Activated CD4-positive, CD25-positive, alpha-beta regulatory T cell treated with anti-CD3 and anti-CD28 coated beads, Interleukin-2, amount 50 U/mL, for 72 hours (primary cell): ENCODE results near the gene L3MBTL3.
"Not testable (repeated sequence)": the region's sequence is repeated elsewhere in the genome, so short reads cannot be mapped to it uniquely, and the experiment has no call there.

Experiments used
- DNase-seq: peaks from one replicate; pipeline ENCODE4 v3.0.0; 2021

L3MBTL3 gene

DNA sequence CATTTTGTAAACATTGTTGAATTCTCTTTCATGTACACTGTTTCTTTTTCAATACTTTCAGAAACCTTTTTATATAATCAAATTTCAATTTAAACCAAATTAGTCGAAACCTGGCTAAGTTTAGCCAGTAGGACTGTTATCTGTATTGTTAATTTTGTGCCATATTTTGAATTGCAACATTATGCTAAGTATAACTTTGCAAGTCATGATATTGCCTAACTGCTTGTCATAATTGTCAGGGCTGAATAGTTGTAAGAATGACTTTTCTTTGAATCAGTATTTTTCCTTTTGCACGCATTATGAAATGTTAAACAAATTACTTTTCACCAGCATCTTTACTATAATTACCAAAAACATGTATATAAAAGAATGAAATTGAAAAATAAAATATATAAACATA, 121.7 kb downstream of the L3MBTL3 start:
- DNase-seq = no peak

DNA sequence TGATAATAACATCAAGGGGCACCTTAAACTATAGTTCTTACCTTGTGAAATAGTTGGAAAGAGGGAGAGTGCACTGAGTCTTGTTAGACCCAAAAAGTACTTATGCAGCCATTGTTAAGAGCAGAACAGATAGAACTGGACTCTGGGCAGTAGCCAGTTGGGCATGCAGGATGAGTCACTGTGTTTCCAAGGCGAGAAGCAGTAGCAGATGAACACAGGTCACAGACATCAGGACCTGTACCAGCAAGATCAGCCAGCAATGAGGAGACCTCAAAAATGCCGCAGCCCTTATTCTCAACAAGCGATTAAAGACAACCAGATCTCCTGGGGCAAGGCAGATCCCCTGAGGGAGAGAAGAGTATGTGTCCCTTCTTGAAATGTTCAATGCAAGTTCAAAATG, 125.3 kb downstream of the L3MBTL3 start:
- DNase-seq = no peak

DNA sequence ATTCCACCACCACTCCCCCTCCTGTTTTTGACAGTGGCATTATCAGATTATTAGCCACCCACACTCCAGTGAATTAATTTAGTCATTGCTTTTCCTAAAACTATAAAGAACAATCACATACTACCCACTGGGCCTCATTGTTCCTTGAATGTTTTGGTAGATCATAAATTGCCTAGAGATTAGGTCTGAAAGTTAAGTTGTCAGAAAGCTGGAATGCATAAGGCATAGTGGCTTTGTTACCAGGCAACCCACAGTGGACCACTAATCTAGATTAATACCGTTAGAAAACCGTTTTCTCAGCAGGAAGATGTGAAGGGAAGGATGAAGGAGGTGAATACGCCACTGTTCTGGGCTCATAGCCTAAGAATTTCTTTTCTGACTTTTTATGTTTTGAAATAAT, 128.7 kb downstream of the L3MBTL3 start:
- no peak for DNase-seq

DNA sequence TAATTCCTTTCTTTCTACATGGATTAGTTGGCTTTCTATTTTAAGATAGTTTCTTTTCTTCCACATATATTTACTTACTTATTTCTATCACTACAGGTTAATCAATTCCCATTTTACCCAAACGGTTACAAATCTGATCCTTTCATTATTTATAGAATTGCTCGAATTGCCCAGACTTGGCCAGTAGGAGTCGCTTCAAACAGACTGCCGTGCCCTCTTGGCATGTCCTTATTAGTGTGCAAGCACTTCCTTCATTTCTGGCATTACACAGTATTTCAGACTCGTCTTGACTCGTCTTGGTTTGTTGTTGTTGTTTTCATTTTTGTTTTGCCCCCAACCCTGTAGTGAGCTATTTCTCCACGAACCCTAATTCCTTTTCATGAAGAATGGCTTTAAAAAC, 129.8 kb downstream of the L3MBTL3 start:
- no peak for DNase-seq

DNA sequence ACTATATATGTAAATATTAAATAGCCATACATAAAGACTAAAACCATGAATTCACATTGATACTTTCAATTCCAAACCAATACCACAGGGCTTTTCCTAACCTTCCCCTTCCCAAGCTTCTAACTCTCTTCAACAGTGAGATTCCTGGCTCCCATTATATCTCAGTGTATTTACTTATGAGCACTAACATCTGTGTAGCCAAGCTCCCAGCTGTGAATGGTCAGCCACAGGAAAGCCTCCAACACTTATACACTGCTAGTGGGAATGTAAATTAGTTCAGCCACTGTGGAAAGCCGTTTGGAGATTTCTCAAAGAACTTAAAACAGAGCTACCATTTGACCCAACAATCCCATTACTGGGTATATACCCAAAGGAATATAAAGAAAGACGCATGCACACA, 130.6 kb downstream of the L3MBTL3 start:
- DNase-seq = not testable (repeated sequence)

DNA sequence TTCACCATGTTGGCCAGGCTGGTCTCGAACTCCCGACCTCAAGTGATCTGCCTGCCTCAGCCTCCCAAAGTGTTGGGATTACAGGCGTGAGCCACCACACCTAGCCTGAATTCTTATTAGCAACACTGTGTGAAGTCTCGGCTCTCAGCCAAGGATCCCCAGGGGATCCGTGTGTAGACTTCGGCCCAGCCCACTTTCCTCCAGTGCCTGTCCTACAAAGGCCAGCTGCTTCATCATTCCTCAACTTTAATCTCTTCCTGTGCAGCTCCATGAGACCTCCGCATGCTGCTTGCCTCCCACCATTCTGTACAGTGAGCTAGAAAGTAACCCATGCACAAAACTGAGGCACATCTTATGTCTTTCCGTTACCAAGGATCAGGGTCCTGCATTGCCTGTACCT, 132.5 kb downstream of the L3MBTL3 start:
- no peak for DNase-seq

DNA sequence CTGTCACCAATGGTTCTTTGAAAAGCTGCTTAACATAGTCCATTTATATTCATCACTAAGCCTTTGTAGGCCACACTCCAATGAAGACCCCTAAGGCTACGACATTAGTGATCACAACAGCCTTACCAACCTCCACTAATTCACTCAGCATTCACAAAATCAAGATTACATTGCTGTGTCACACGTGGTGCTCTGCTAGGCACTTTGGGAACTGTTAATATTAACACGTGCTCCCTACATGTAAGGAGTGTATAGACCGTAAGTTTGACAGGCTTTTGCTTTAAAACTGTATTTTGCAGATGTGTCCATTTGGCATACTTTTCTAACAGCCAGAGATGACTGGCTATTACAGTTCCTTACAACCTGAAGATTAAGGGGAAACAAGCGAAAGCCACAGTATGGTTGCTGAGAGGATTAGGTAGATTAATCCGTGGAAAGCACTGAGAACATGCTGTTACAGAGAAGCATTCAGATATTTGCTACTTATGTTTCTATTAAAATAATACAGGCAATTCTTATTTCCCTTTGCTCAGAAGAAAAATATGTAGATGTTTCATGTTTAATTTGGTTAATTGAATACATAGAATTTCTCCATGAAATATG, 134.6 kb downstream of the L3MBTL3 start:
- DNase-seq = no peak

DNA sequence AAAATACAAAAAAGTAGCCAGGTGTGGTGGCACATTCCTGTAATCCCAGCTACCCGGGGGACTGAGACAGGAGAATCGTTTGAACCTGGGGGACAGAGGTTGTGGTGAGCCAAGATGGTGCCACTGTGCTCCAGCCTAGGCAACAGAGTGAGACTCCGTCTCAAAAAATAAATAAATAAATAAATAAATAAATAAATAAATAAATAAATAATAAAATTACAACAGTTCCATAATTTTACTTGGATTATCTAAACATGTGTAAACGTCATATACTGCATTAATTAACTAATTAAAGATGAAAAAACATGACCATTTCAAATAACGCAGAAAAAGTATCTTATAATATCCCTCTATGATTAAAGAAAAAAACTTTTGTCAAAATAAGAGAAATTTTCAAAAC, 138.5 kb downstream of the L3MBTL3 start:
- no peak for DNase-seq

DNA sequence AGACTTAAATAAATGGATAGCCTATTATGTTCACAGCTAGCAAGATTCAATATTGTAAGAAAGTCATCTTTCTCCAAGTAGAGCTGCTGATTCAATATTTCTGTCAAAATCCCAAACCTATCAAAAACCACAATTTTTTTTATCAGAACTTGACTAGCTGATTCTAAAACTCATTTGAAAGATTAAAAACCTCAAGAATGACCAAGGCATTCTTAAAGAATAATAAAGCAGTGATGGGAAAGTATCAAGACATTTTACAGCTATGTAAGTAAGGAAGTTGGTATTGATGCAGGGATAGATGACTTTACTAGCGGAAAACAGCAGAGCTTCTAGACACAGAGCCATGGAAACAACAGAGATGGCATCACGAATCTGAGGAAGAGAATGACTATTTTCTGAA, 139.7 kb downstream of the L3MBTL3 start:
- no peak for DNase-seq

DNA sequence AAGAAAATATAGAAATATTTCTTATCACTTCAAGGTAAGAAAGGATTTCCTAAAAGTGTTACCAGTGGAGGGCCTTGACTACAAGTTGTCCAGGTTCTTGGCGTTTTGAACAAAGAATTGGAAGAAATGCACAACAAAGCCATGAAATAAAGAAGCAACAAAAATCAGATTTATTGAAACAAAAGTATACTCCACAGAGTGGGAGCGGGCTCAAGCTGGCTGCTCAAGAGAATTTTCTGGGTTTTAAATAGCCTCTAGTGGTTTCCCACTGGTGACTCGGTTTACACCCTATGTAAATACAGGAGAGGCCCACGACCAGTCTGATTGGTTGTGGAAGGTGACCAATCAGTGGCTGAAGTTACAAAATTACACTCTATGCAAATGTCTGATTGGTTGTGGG, 140.2 kb downstream of the L3MBTL3 start:
- DNase-seq = no peak

DNA sequence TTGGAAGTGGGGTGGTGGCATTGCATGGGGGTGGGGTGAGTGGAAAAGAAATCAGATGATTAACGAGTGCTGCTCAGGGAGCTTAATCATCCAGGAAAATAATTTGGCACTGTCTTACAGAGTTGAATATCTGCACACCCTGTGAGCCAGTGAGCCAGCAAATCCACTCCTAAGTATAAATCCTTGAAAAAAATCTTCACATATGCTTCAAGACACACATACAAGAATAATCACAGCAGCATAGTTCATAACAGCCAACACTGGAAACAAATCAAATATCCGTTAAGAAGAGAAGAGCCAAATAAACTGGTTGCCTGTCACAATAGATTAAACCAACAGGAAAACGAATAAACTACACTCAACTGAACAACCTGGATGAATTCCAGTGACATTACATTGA, 141.6 kb downstream of the L3MBTL3 start:
- DNase-seq = no peak

DNA sequence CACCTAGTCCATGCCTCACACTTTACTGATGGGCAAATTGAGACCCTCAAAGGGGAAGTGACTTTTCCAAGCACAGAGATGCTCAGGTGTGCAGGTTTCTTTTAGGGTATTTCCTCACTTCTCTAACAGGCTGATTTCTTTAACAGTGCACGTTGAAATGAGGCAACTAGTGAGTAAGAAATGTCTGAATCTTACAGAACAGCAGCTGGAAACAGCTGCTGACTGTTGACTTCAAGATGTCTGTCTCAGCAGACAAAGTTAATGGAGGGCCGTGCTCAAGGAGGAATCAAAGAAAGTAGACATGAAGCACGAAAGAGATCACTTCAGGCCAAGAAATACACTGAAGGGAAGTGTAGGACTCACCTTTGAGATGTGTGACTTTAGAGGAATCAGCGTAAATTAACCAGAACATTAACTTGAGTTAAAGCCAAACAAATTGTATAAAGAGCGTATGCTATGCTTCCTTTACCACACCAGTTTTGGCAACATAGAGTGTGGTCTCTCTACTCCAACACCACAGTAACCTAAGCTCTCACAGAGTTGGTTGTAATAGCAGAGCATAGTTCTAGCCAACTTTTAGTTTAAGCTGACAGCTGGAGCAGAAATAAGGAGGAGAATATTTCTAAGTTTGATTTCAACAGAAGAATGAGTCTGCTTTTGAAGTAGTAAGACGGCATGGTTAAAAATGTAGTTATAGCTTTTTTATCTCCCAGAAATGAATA, 143.5 kb downstream of the L3MBTL3 start:
- DNase-seq = no peak

DNA sequence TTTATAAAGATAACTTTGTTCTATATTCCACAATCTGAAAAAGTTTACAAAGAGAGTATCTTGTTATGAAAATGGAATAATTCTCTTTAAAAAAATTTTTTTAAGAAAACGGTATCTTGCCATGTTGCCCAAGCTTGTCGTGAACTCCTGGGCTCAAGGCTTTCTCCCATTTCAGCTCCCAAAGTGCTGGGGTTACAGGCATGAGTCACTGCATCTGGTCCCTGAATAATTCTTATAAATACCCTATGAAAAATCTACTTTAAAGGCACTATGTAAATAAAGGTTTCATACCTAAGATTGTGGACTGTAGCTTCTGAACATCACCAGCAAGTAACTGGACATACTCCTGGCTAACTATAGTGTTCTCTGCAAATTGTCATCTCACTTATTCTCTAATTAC, 144.0 kb downstream of the L3MBTL3 start:
- DNase-seq = no peak

DNA sequence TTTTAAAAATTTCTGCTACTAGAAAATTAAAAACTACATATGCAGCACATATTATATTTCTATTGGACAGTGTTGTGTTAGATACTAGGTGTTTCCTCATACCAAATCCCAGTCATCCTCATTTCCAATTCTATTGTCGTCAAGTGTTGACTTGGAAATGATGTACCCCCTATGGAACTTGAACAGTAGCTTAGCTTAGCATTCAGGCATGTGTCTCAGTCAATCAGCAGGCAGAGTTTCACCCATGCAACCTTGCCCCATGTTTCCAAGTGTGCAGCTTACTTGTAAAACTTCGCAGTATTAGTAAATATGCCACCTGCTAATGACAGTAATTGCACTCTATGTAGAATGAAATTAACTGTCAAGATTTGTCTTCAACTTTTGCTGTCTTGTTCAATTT, 144.9 kb downstream of the L3MBTL3 start:
- no peak for DNase-seq

DNA sequence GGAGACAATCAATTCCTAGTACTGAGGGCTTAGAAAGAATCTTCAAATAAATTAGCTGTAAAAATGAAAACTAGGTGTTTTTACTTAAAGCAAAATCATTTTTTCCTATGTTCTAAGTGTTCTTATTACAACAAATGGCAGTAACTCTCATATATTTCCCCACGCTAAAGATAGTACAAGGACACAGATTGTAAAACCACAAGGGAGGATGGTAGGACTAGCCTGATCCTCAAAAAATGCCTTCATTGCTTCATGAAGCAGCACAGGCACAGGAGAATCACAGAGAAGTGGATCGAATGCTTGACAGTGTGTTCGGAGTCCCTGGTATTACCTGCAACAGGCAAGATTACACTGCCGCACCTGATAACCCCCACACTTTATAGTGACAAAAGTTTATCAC, 145.9 kb downstream of the L3MBTL3 start:
- DNase-seq = no peak

DNA sequence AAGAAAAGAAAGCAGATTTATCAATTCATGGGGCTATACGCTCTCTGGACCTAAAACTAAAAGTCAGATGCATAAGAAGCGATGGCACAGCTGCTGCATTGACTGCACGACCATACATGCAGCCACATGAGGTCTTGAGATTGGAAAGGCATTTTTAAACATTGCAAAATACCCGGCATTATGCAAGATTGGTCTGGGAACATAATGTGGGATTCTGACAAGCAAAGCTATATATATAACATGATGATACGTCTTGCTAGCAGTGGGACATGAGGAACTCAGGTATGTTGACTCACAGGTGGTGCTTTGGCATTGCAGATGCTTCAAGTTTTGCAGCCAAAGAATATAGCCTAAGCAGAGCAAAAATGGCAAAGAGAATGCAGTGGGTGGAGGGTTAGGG, 149.3 kb downstream of the L3MBTL3 start:
- no peak for DNase-seq

DNA sequence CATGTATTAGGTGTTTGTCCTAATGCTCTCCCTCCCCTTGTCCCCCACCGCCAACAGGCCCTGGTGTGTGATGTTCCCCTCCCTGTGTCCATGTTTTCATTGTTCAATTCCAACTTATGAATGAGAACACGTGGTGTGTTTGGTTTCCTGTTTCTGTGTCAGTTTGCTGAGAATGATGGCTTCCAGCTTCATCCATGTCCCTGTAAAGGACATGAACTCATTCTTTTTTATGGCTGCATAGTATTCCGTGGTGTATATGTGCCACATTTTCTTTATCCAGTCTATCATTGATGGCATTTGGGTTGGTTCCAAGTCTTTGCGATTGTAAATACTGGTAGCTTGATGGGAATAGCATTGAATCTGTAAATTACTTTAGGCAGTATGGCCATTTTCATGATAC, 151.8 kb downstream of the L3MBTL3 start:
- DNase-seq = not testable (repeated sequence)

DNA sequence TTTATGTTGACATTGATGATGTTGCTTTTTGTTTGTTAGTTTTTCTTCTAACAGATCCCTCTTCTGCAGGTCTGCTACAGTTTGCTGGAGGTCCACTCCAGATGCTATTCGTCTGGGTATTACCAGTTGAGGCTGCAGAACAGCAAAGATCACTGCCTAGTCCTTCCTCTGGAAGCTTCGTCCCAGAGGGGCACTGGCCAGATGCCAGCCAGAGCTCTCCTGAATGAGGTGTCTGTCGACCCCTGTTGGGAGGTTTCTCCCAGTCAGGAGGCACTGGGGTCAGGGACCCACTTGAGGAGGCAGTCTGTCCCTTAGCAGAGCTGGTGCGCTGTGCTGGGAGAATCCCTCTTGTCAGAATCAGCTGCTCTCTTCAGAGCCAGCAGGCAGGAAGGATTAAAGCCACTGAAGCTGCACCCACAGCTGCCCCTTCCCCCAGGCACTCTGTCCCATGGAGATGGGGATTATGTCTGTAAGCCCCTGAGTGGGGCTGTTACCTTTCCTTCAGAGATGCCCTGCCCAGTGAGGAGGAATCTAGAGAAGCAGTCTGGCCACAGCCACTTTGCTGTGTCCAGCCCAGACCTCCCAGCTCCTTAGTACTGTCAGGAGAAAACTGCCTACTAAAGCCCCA, 155.1 kb downstream of the L3MBTL3 start:
- DNase-seq = not testable (repeated sequence)

DNA sequence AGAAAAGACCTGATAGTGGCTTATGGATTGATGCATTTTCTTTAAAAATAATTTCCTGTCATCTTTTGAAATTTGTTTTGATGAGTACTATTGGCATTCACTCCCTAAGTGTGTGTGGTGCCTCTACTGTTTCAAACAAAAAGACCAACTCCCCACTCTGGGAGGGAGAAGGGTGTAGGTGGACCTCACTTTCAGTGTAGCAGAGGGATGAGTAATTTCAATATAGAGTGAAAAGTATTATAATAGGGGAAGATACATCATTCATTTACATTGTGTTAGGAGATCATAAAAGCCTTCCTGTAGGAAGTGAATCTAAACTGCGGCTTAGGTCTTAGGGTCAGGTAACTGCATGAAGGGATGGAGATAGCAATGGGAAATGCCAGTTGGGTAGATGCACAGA, 158.0 kb downstream of the L3MBTL3 start:
- DNase-seq = no peak

DNA sequence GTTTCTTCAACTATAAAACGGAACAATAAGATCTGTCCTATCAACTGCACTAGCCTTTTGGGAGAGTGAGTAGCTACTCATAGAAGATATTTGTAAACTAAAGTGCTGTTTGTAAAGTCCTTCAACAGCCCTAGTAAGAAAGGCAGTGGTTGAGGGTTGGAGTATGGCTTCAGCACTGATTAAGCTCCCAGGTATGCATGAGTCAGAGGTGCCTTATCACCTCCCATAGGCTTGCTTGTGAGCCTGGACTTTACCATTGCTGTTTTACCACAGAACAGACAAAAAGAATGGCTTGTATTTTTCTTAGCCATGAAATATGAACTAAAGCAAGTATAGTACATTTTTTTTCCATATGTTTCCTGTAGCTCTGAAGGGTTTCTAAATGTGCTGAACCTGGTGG, 160.3 kb downstream of the L3MBTL3 start:
- DNase-seq = no peak

DNA sequence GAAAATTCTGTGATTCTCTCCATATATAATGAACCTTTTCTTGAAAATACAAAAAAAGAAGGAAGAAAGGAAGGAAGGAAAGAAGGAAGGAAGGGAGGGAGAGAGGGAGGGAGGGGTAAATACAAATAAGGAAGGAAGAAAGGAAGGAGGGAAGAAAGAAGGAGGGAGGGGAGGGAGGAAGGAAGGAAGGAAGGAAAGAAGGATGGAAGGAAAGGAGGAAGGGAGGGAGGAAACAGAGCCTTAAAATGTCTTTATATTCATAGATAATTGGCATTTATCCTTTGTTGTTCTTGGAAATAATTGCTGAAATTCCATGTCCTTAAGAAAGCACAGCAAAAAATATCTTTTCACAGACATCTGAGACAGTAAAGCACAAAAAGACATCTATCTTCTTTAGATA, 164.1 kb downstream of the L3MBTL3 start:
- no peak for DNase-seq

DNA sequence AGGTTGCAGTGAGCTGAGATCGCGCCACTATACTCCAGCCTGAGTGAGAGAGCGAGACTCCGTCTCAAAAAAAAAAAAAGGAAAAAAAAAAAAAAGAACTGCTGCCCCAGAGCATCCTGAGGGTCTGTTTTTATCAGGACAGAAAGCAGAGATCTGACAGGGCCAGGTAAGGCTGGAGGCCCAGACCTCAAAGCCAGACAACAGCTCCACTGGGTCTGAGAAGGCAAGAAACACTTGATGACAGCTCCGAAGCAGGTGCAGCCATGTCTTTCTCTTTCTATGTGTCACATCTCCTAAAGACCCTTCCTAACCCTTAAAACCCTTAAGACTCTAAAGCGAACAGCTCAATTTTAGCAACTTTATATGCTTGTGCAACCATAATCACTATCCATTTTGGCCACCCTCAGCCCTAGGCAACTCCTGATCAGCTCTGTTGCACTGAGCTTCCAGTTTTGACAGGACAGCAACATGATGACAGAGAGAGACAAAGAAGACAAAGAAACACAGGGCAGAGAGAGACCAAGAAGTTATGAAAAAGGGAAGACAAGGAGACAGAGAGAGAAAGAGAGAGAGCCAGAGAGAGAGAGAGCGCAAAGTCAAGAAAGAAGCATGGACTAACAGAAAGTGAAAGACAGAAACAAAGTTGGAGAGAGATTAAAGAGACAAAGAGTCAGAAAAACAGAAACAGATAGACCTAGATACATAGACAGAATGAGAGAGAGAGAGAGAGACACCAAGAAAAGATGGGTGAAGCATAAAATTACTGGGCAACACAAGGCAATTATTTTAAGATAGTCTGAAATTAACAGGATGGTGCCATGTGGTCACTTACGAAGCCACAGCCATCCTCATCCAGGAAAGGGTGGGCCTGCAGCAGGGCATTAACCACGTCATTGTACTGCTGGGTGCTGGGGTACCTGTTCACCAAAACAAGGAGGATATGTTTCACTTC, 165.2 kb downstream of the L3MBTL3 start:
- DNase-seq = no peak

DNA sequence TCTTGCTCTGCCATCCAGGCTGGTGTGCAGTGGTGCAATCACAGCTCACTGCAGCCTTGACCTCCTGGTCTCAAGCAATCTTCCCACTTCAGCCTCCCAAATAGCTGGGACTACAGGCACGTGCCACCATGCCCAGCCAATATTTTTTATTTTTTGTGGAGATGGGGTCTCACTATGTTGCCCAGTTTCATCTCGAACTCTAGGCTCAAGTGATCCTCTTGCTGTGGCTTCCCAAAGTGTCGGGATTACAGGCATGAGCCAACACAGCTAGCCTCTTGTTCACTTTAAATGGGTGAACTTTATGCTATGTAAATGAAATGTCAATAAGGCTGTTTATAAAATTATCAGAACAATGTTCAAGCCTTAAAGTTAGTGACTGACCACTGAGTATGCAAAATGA, 167.3 kb downstream of the L3MBTL3 start:
- DNase-seq = no peak
